ENCODE measurements around the gene RTN4RL2.

RTN4RL2 gene

DNA sequence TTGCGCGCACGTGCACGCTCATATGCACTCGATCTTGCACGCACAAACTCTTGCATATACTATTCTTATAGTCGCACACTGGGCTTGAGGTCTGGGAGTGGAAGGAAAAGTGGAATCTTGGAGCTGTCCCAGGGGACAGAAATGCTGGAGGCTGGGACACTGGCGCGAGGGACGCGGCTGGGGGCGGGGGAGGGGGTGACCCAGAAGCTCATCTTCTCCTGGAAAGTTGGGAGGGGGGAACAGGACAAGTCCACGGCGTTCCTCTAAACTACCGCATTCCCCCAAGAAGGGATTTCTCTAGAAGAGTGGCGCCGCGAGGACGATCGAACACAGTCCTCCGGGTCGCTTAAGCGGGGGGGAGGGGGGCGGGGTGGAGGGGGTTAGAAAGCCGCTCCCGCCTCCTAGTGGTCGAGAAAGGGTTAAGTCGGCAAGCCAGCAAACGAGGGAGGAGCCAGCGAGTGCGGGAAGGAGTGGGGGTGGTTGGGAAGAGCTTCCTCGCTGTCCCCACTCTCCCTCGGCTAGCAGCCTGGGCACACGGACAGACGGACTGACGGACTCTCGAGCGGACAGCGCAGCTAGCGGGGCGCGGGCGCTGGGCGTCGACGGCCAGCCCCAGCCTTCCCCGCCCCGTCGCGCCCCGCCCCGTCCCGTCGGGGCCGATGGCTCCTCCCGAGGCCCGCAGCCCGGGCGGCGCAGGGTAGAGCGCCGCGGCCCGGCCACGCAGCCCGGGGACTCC, at the start of gene RTN4RL2:
Gene RTN4RL2, plus strand, starts transcription at position 507 of the 736 bp plus-strand sequence. CDS start 338 bp downstream, outside the sequence.
- peak; percentile 20 for DNase-seq (ENCODE audit: low read depth, low spot score)
- TF ChIP-seq, protein P1, sequence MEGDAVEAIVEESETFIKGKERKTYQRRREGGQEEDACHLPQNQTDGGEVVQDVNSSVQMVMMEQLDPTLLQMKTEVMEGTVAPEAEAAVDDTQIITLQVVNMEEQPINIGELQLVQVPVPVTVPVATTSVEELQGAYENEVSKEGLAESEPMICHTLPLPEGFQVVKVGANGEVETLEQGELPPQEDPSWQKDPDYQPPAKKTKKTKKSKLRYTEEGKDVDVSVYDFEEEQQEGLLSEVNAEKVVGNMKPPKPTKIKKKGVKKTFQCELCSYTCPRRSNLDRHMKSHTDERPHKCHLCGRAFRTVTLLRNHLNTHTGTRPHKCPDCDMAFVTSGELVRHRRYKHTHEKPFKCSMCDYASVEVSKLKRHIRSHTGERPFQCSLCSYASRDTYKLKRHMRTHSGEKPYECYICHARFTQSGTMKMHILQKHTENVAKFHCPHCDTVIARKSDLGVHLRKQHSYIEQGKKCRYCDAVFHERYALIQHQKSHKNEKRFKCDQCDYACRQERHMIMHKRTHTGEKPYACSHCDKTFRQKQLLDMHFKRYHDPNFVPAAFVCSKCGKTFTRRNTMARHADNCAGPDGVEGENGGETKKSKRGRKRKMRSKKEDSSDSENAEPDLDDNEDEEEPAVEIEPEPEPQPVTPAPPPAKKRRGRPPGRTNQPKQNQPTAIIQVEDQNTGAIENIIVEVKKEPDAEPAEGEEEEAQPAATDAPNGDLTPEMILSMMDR (IDR thresholded peaks at IDR 0.05; ENCODE audit: low read depth, low read length), result peak; percentile 19
- in situ Hi-C loops (cut with HindIII; ENCODE audit: low sequenced_read_pairs), result no loop called here
- peak within 1 kb of the TSS; percentile 27 for H3K4me3 ChIP-seq (ENCODE audit: low read depth, low read length)

DNA sequence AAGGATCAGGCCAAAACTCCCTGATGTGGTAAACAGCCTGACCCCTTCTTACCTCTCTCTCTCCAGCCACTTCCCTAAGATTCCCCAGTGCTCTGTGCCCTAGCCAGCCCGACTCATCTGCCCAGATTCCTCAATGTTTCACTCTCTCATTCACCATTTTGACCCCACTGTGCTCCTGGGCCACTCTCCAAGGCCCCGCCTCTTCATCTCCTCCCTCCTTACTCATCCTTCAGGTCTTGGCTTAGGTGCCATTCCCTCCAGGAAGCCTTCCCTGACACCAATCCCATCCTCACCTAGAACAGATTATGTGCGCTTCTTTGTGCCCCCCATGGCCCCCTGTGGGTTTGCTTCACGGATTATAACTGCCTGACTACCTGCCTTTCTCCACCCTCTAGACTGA, 46.6 kb upstream of the RTN4RL2 start:
- no peak overlapping the region for H3K4me3 ChIP-seq (ENCODE audit: low read depth, low read length)
- in situ Hi-C loops (cut with HindIII; ENCODE audit: low sequenced_read_pairs), result no loop called here
- DNase-seq (ENCODE audit: low read depth, low spot score), result no peak
- TF ChIP-seq, protein P1 (IDR thresholded peaks at IDR 0.05; ENCODE audit: low read depth, low read length), result no peak

- TF ChIP-seq, protein P1 (IDR thresholded peaks at IDR 0.05; ENCODE audit: low read depth, low read length), result no peak
- in situ Hi-C loops (cut with HindIII; ENCODE audit: low sequenced_read_pairs), result no loop called here
- DNase-seq (ENCODE audit: low read depth, low spot score), result no peak
- H3K4me3 ChIP-seq (ENCODE audit: low read depth, low read length), result no peak overlapping the region
These were observed 45.6 kb upstream of the RTN4RL2 start for GRCh38 chr11:57414612-57415212.

DNA sequence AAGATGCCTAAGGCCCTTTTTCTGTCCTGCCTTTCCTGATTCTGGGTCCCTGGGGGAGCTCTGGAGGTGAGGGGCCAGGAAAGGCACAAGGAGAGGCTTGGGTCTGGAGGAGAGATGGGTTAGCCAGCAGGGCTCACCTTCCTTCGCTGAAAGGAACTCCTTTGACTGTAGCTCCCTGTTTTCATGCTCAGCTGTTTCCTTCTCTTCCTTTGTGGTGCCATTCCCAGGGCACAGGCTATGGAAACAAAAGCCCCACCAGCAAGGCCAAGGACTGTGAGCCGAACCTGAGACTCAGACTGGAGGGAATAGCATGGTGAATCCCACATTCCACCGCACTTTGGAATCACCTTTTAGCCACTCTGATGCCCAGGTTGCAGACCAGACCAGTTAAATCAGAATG, 43.9 kb upstream of the RTN4RL2 start:
- TF ChIP-seq, protein P1 (IDR thresholded peaks at IDR 0.05; ENCODE audit: low read depth, low read length), result no peak
- H3K4me3 ChIP-seq (ENCODE audit: low read depth, low read length), result no peak overlapping the region
- no peak for DNase-seq (ENCODE audit: low read depth, low spot score)
- in situ Hi-C loops (cut with HindIII; ENCODE audit: low sequenced_read_pairs), result no loop called here

- TF ChIP-seq, protein P1 (IDR thresholded peaks at IDR 0.05; ENCODE audit: low read depth, low read length), result no peak
These were observed 43.3 kb upstream of the RTN4RL2 start for GRCh38 chr11:57417056-57417455.

GRCh38 chr11:57418131-57418530, 42.2 kb upstream of the RTN4RL2 start:
- H3K4me3 ChIP-seq (ENCODE audit: low read depth, low read length), result no peak overlapping the region
- in situ Hi-C loops (cut with HindIII; ENCODE audit: low sequenced_read_pairs), result no loop called here

More at GRCh38 chr11:57417056-57417455, 43.3 kb upstream of the RTN4RL2 start:
- in situ Hi-C loops (cut with HindIII; ENCODE audit: low sequenced_read_pairs), result no loop called here
- no peak overlapping the region for H3K4me3 ChIP-seq (ENCODE audit: low read depth, low read length)
- DNase-seq (ENCODE audit: low read depth, low spot score), result no peak

More at GRCh38 chr11:57418131-57418530, 42.2 kb upstream of the RTN4RL2 start:
- TF ChIP-seq, protein P1 (IDR thresholded peaks at IDR 0.05; ENCODE audit: low read depth, low read length), result no peak
- DNase-seq (ENCODE audit: low read depth, low spot score), result no peak
